ENCODE results near the gene ARFRP1. TPM values are rescaled to one million over a fixed set of nuclear protein-coding genes. Genes with fewer than 3 reads are reported as not detected.

The ARFRP1 gene
- total and polyA plus RNA-seq, 2 of the 13 experiments (the other 11 are each of a cell fraction or from before 2014, with no cell fraction given): 32.0 to 51.1 TPM

DNA sequence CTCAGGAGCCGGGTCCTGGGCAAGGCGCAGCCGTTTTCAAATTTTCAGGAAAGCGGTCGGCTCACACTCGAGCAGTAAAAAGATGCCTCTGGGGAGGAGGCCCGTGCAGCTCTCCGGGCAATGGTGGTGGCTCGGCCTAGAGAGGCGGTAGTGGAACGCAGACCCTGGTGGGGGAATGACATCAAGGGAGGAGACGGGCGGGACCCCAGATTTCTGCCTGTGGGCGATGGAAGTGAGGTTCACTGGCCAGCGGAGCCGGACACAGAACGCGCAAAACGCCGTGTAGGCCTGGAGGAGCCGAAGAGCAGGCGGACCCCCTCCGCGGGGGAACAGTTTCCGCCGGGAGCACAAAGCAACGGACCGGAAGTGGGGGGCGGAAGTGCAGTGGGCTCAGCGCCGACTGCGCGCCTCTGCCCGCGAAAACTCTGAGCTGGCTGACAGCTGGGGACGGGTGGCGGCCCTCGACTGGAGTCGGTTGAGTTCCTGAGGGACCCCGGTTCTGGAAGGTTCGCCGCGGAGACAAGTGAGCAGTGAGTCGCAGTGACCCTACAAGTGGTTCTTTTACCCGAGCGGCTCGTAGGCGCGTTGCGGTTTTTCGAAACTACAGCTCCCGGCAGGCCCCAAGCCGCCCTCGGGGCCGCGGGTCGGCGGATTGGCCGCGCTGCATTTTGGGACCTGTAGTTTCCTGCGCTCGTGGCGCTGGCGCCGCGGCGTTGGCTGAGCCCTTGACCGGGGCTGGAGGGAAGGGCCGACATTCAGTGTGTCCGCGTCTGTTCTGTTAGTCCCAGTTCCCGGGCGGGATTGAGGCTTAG lies 49.6 kb downstream of the ARFRP1 start, which contains the start of gene RTEL1 (continued):
- TF ChIP-seq SRSF1 (optimal IDR thresholded peaks at IDR 0.05; ENCODE audit: low read depth, low read length) (no peak), RFXAP (CRISPR knock-in tag; IDR thresholded peaks at IDR 0.05; ENCODE audit: borderline replicate concordance) (peak; percentile 96), ELF3 (CRISPR knock-in tag; IDR thresholded peaks at IDR 0.05) (peak; percentile 78)
- TF ChIP-seq, protein P1, sequence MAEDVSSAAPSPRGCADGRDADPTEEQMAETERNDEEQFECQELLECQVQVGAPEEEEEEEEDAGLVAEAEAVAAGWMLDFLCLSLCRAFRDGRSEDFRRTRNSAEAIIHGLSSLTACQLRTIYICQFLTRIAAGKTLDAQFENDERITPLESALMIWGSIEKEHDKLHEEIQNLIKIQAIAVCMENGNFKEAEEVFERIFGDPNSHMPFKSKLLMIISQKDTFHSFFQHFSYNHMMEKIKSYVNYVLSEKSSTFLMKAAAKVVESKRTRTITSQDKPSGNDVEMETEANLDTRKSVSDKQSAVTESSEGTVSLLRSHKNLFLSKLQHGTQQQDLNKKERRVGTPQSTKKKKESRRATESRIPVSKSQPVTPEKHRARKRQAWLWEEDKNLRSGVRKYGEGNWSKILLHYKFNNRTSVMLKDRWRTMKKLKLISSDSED (CRISPR knock-in tag; IDR thresholded peaks at IDR 0.05): no peak
- TF ChIP-seq, protein P2, sequence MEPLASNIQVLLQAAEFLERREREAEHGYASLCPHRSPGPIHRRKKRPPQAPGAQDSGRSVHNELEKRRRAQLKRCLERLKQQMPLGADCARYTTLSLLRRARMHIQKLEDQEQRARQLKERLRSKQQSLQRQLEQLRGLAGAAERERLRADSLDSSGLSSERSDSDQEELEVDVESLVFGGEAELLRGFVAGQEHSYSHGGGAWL (CRISPR knock-in tag; IDR thresholded peaks at IDR 0.05): peak; percentile 95

DNA sequence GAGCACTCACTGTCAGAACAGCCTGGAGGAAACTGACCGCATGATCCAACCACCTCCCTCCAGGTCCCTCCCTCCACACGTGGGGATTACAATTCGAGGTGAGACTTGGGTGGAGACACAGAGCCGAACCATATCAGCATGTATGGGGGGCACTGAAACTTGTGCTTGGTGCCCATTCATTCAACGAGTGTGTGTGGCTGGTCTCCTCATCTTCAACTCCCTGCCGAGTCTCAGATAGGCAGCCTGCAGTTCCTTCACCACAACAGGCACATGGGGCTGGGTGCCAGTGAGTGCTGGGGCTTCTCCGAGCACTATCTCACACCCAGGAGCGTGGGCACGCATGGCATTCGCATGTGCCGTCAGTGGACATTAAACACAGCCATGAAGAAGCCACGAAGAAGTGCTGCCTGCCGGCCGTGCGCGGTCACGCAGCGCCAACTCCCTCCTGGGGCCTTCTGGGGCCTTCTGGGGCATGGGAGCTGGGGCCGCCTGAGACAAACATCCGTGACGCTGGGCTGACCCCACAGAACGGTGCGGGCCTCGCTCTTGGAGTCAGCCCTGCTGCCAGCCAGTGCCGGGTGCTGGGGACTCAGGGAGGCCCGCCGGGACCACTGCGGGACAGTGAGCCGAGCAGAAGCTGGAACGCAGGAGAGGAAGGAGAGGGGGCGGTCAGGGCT lies 50.4 kb downstream of the ARFRP1 start:
- peak overlapping the region; percentile 93 for H3K4me2 ChIP-seq (ENCODE audit: low read depth, low read length)
- H3K9ac ChIP-seq (ENCODE audit: insufficient read depth, low read depth, low read length): peak overlapping the region; percentile 87
- in situ Hi-C loops (cut with HindIII; ENCODE audit: extremely low pct_ligation_motif_present, low pct_unique_long_range_greater_than_20kb) (no loop called here), intact Hi-C loops (cut with micrococcal nuclease; ENCODE audit: unreplicated experiment) (loop anchor here (10.0 kb wide), 1 partner anchor 123 kb away; the partner anchor contains the start of gene PTK6)
- ChIA-PET POLR2A (interaction anchor here (1.0 to 2.8 kb wide), 16 partner anchors 9 to 323 kb away, joined by 3 to 30 read pairs (median 8); partner anchors contain the start of genes ARFRP1, GMEB2, HELZ2 and PRPF6), CTCF (ENCODE audit: low intra/inter-chr PET ratio, low total read pairs) (no interaction called here)
- H3K36me3 ChIP-seq (replicated peaks in 1 of 2; ENCODE audit: control insufficient read depth in 1 of 2, insufficient read depth in 2 of 2, low read length in 2 of 2): peaks cover 10 to 18% of the 10 kb centered on the region in 2 experiments
- 67% methylated on average over 30 of the region's 31 CpGs for WGBS (ENCODE audit: low lambda C conversion rate)
- DNase-seq (ENCODE audit: low spot score): no peak
- no peaks in the 10 kb centered on the region; a peak in 1 of 5 replicates for H3K27me3 ChIP-seq (ENCODE audit: control insufficient read depth in 1 of 2, insufficient read depth in 2 of 2, low read length in 2 of 2)
- peak overlapping the region; percentile 65 for H3K27ac ChIP-seq (ENCODE audit: extremely low read length, insufficient read depth, low read length)
- H3K4me3 ChIP-seq (replicated peaks in 1 of 3; ENCODE audit: insufficient read depth in 1 of 3, low read depth in 2 of 3, low read length in 3 of 3): peak overlapping the region; percentile 78 to 95 (median 94)
- peak; percentile 5 for ATAC-seq
- peak overlapping the region; percentile 77 for H2AFZ ChIP-seq (ENCODE audit: low read length)
- no peaks in the 10 kb centered on the region for H4K20me1 ChIP-seq (ENCODE audit: insufficient read depth, low read length)
- no peak for FAIRE-seq
- no peaks in the 10 kb centered on the region for H3K9me3 ChIP-seq (ENCODE audit: low read length)
- H3K79me2 ChIP-seq (ENCODE audit: insufficient read depth, low read length): peaks cover 17% of the 10 kb centered on the region
- TSS peak; percentile 85 for BruUV-seq (replicated peaks)
- peaks cover 40% of the 10 kb centered on the region for H3K4me1 ChIP-seq (ENCODE audit: insufficient read depth, low read length)
- TF ChIP-seq, protein P3, sequence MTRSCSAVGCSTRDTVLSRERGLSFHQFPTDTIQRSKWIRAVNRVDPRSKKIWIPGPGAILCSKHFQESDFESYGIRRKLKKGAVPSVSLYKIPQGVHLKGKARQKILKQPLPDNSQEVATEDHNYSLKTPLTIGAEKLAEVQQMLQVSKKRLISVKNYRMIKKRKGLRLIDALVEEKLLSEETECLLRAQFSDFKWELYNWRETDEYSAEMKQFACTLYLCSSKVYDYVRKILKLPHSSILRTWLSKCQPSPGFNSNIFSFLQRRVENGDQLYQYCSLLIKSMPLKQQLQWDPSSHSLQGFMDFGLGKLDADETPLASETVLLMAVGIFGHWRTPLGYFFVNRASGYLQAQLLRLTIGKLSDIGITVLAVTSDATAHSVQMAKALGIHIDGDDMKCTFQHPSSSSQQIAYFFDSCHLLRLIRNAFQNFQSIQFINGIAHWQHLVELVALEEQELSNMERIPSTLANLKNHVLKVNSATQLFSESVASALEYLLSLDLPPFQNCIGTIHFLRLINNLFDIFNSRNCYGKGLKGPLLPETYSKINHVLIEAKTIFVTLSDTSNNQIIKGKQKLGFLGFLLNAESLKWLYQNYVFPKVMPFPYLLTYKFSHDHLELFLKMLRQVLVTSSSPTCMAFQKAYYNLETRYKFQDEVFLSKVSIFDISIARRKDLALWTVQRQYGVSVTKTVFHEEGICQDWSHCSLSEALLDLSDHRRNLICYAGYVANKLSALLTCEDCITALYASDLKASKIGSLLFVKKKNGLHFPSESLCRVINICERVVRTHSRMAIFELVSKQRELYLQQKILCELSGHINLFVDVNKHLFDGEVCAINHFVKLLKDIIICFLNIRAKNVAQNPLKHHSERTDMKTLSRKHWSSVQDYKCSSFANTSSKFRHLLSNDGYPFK (CRISPR knock-in tag; IDR thresholded peaks at IDR 0.05; ENCODE audit: borderline replicate concordance): peak; percentile 0; the same call in 1 of the 2 replicates
- TF ChIP-seq TCF12 (IDR thresholded peaks at IDR 0.05) (no peak), TCF12 (CRISPR knock-in tag; IDR thresholded peaks at IDR 0.05) (no peak), PCBP1 (IDR thresholded peaks at IDR 0.05; ENCODE audit: borderline replicate concordance, low read depth, low read length) (0 out of 2 replicates have a peak, but pooled peaks have one; percentile 3), CENPX (CRISPR knock-in tag; IDR thresholded peaks at IDR 0.05) (no peak), GTF3A (CRISPR knock-in tag; conservative IDR thresholded peaks at IDR 0.05) (no peak), ZNF567 (CRISPR knock-in tag; IDR thresholded peaks at IDR 0.05; ENCODE audit: borderline replicate concordance) (peak; percentile 25; the same call in 1 of the 2 replicates)
- TF ChIP-seq, protein P4, sequence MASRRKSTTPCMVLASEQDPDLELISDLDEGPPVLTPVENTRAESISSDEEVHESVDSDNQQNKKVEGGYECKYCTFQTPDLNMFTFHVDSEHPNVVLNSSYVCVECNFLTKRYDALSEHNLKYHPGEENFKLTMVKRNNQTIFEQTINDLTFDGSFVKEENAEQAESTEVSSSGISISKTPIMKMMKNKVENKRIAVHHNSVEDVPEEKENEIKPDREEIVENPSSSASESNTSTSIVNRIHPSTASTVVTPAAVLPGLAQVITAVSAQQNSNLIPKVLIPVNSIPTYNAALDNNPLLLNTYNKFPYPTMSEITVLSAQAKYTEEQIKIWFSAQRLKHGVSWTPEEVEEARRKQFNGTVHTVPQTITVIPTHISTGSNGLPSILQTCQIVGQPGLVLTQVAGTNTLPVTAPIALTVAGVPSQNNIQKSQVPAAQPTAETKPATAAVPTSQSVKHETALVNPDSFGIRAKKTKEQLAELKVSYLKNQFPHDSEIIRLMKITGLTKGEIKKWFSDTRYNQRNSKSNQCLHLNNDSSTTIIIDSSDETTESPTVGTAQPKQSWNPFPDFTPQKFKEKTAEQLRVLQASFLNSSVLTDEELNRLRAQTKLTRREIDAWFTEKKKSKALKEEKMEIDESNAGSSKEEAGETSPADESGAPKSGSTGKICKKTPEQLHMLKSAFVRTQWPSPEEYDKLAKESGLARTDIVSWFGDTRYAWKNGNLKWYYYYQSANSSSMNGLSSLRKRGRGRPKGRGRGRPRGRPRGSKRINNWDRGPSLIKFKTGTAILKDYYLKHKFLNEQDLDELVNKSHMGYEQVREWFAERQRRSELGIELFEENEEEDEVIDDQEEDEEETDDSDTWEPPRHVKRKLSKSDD (CRISPR knock-in tag; IDR thresholded peaks at IDR 0.05; ENCODE audit: low read depth): no peak
